Adrenal gland (tissue), 5 donors: Measurements from ENCODE around the gene FGF3.

Experiments used
- POLR2A ChIP-seq, 2 donors: fragments of 450-650 bp; IDR thresholded peaks; one replicate each; pipeline ENCODE4 v1.6.1; 2017; ENCODE audit warnings: antibody characterized with exemption in 2 of 2, mild to moderate bottlenecking in 2 of 2, moderate library complexity in 1 of 2
- TF ChIP-seq, protein P1 (sequence below), 6 experiments: fragments of 450-650 bp in 4 of 6; fragments of 200-600 bp in 2 of 6; sonication (generic) in 1 of 6; IDR thresholded peaks; 1 replicate in 5 of 6; 2 replicates in 1 of 6; pipeline versions ENCODE4 v1.5.1 to v1.8.0; 2016 to 2021; ENCODE audit warnings: antibody characterized with exemption in 6 of 6, mild to moderate bottlenecking in 2 of 6, moderate library complexity in 1 of 6
- donor health status: DM: no; HTN: no; CAD: no.

DNA sequence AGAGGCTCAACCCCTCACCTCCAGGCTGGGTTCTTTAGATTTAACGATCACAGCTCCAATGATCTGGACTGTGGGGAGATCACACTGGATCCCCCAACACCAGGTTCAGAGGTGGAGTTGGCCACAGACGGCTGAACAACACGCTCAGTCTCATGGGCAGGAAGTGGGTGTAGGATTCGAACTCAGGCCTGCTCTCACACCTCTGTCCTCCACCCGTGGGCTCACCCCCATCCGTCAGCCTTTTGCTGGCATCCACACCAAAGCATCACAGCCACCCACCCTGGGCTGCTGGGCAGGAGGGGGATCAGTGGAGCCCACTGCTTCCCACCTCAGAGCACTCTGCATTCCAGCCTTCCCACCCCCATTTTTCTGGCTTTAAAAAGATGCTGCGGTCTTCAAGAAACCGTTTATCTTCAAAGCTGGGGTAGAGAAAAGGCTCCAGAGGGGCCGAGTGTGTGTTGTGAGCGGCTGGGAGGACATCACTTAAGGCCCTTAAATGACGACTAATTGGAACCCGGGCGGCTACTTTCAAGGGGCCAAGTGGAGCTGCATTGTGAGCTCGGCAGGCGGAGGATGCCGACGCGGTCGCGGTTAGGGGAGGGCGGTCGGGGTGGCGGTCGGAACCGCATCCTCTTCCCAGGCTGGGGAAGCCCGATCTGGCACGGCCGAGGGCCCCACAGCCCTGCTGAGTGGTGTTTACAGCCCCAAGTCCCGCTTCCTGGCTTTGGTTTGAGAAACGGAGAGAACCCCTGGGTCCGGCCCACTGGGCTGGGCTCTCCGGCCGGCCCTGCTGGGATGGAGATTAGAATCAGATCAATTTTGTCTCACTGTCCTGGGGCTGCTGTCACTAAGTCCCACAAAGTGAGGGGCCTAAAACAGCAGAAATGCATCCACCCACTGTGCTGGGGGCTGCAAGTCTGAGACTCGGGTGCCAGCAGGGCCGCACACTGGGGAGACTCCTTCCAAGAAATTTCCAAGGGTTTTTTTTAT is 15.9 kb upstream of the FGF3 start:
- TF ChIP-seq, protein P1, sequence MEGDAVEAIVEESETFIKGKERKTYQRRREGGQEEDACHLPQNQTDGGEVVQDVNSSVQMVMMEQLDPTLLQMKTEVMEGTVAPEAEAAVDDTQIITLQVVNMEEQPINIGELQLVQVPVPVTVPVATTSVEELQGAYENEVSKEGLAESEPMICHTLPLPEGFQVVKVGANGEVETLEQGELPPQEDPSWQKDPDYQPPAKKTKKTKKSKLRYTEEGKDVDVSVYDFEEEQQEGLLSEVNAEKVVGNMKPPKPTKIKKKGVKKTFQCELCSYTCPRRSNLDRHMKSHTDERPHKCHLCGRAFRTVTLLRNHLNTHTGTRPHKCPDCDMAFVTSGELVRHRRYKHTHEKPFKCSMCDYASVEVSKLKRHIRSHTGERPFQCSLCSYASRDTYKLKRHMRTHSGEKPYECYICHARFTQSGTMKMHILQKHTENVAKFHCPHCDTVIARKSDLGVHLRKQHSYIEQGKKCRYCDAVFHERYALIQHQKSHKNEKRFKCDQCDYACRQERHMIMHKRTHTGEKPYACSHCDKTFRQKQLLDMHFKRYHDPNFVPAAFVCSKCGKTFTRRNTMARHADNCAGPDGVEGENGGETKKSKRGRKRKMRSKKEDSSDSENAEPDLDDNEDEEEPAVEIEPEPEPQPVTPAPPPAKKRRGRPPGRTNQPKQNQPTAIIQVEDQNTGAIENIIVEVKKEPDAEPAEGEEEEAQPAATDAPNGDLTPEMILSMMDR (IDR thresholded peaks at IDR 0.05) = no peak
- TF ChIP-seq POLR2A (IDR thresholded peaks at IDR 0.05) = no peak
